MM.1S (cell line): ENCODE measurements around the gene CPA2.

ENCODE experiments used
- DNase-seq: peaks from one replicate; pipeline ENCODE4 v3.0.0-alpha.2; 2015
- H2AFZ ChIP-seq: fragments of 300-600 bp; sonication (generic); 2 replicates; pipeline ENCODE4 v1.6.0; 2016; ENCODE audit warnings: antibody characterized with exemption, low read length
- H3F3A ChIP-seq: fragments of 300-600 bp; sonication (generic); 2 replicates; pipeline ENCODE4 v1.6.1; 2016; ENCODE audit warnings: mild to moderate bottlenecking, antibody characterized with exemption, low read length, moderate library complexity, mixed read lengths; ENCODE audit not compliant: insufficient read depth
- H3K27ac ChIP-seq: fragments of 300-600 bp; sonication (generic); 2 replicates; pipeline ENCODE4 v1.5.1; 2016; ENCODE audit warnings: mild to moderate bottlenecking, low read length
- H3K27me3 ChIP-seq: fragments of 300-600 bp; sonication (generic); replicated peaks from 2 replicates; pipeline ENCODE4 v1.6.0; 2016; ENCODE audit warnings: low read length; ENCODE audit not compliant: insufficient read depth
- H3K36me3 ChIP-seq: fragments of 300-600 bp; sonication (generic); replicated peaks from 2 replicates; pipeline ENCODE4 v1.6.1; 2016; ENCODE audit warnings: mild to moderate bottlenecking, low read length, mixed read lengths; ENCODE audit not compliant: insufficient read depth
- H3K4me1 ChIP-seq: fragments of 300-600 bp; sonication (generic); 2 replicates; pipeline ENCODE4 v1.6.1; 2016; ENCODE audit warnings: low read length, mixed read lengths
- H3K4me2 ChIP-seq: fragments of 300-600 bp; sonication (generic); 2 replicates; pipeline ENCODE4 v1.6.0; 2016; ENCODE audit warnings: low read depth, low read length
- H3K4me3 ChIP-seq: fragments of 300-600 bp; sonication (generic); 2 replicates; pipeline ENCODE4 v1.5.1; 2016; ENCODE audit warnings: low read length, mixed read lengths
- H3K79me2 ChIP-seq: fragments of 300-600 bp; sonication (generic); 2 replicates; pipeline ENCODE4 v1.6.1; 2016; ENCODE audit warnings: mixed run types, low read length, mixed read lengths
- H3K9ac ChIP-seq: fragments of 300-600 bp; sonication (generic); 2 replicates; pipeline ENCODE4 v1.6.1; 2016; ENCODE audit warnings: low read length, mixed read lengths
- H3K9me2 ChIP-seq: fragments of 300-600 bp; sonication (generic); replicated peaks from 2 replicates; pipeline ENCODE4 v1.6.1; 2016; ENCODE audit warnings: mild to moderate bottlenecking, low read length, mixed read lengths; ENCODE audit not compliant: insufficient read depth
- H3K9me3 ChIP-seq: fragments of 300-600 bp; sonication (generic); replicated peaks from 2 replicates; pipeline ENCODE4 v1.6.1; 2016; ENCODE audit warnings: mild to moderate bottlenecking, low read length, mixed read lengths; ENCODE audit not compliant: insufficient read depth
- H4K20me1 ChIP-seq: fragments of 300-600 bp; sonication (generic); 2 replicates; pipeline ENCODE4 v1.6.1; 2016; ENCODE audit warnings: mild to moderate bottlenecking, low read length, moderate library complexity, mixed read lengths; ENCODE audit not compliant: insufficient read depth
- EZH2 ChIP-seq: fragments of 300-600 bp; sonication (generic); optimal IDR thresholded peaks from 2 replicates; pipeline ENCODE3; 2017; ENCODE audit warnings: low read depth, mild to moderate bottlenecking, antibody characterized with exemption, low read length, mixed read lengths
- EZH2phosphoT487 ChIP-seq: fragments of 300-600 bp; sonication (generic); IDR thresholded peaks from 2 replicates; pipeline ENCODE4 v1.6.1; 2018; ENCODE audit warnings: antibody characterized with exemption, low read length
- TF ChIP-seq, protein P1 (sequence below): fragments of 300-600 bp; sonication (generic); IDR thresholded peaks from 2 replicates; pipeline ENCODE4 v1.5.1; 2016; ENCODE audit warnings: antibody characterized with exemption, low read length, mixed read lengths

The CPA2 gene

DNA sequence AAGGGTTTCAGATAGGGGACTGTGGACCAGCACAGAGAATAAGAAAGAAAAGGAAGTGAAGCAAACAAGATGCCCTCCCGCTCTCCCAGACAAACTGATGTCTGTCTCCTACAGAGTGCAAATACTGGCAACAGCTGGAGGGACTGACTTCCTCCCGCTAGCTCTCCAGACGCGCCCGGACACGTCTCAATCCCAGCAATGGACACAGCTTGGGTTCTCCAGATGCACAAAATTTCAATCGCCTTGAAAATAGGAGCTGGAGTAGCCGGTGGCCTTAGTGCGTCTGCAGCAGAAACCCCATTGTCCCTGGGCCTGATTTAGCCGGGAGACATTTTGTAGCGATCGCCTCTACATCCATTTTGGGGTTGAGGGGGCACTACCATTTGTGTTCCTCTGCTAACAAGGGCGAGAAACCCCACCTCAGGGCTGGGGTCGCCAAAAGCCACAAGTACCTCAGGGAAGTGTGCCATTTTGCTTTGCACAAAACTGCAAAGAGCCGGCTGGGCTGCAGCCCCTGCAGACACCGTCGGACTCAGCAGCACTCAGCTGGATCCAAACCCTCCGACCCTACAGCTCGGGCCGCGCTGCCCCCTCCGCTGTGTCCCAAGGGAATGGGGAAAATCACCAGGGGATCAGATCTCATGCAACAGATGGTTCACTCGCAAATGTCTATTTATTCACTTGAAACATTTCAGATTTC is 5.9 kb downstream of the CPA2 start:
- Histone ChIP-seq H3K27me3 (no peaks in the 10 kb centered on the region), H3F3A (no peaks in the 10 kb centered on the region), H4K20me1 (no peaks in the 10 kb centered on the region), H3K9me2 (no peaks in the 10 kb centered on the region), H3K4me1 (peaks cover 13% of the 10 kb centered on the region), H3K79me2 (no peaks in the 10 kb centered on the region), H2AFZ (no peak overlapping the region), H3K9ac (no peak overlapping the region), H3K9me3 (no peaks in the 10 kb centered on the region), H3K4me2 (no peak overlapping the region), H3K4me3 (no peak overlapping the region), H3K36me3 (no peaks in the 10 kb centered on the region), H3K27ac (no peak overlapping the region)
- no peak for DNase-seq
- TF ChIP-seq EZH2 (no peak), EZH2phosphoT487 (no peak)
- TF ChIP-seq, protein P1, sequence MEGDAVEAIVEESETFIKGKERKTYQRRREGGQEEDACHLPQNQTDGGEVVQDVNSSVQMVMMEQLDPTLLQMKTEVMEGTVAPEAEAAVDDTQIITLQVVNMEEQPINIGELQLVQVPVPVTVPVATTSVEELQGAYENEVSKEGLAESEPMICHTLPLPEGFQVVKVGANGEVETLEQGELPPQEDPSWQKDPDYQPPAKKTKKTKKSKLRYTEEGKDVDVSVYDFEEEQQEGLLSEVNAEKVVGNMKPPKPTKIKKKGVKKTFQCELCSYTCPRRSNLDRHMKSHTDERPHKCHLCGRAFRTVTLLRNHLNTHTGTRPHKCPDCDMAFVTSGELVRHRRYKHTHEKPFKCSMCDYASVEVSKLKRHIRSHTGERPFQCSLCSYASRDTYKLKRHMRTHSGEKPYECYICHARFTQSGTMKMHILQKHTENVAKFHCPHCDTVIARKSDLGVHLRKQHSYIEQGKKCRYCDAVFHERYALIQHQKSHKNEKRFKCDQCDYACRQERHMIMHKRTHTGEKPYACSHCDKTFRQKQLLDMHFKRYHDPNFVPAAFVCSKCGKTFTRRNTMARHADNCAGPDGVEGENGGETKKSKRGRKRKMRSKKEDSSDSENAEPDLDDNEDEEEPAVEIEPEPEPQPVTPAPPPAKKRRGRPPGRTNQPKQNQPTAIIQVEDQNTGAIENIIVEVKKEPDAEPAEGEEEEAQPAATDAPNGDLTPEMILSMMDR = no peak

DNA sequence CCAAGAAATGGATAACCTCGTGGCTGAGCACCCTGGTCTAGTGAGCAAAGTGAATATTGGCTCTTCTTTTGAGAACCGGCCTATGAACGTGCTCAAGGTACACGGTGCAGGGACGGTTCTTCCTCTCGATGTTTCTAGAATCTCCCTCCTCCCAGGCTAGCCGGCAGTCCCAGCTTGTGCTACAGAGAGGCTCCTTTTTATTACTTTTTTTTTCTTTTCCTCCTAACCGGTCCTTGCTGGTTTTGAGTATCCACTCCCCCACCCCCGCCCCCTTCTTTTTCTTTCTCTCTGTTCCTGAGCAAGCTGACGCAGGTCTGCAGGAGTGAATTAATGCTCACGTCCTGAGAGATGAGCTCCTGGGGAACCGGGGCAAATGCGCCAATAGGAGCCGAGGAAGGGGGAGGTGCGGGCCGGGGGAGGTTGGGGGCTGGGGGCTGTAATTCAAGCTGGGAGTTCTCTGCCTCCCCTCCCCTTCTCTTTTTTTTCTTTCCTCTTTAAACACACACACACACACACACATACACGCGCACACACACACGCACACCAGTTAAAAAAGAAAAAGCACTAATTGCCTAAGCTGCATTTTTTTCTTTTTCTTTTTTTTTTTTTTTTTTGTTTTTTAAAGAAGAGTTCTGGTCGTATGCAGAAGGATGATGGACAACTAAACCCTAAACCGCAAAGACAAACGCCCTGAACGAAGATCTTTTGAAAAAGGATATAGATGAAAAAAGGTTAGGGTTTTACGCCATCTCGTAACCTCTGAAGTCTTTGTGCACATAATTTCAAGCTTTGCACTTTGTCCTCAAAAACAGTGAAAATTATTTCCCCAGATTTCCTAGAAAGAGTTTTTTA is 6.6 kb downstream of the CPA2 start:
- H3K9ac ChIP-seq = no peak overlapping the region
- DNase-seq = no peak
- no peak overlapping the region for H3K27ac ChIP-seq
- H3K4me2 ChIP-seq = no peak overlapping the region
- H3K4me1 ChIP-seq = peaks cover 8% of the 10 kb centered on the region
- H3K36me3 ChIP-seq = no peaks in the 10 kb centered on the region
- TF ChIP-seq, protein P1 = no peak
- no peak for TF ChIP-seq EZH2phosphoT487
- no peaks in the 10 kb centered on the region for H3F3A ChIP-seq
- no peaks in the 10 kb centered on the region for H3K9me2 ChIP-seq
- H3K4me3 ChIP-seq = no peak overlapping the region
- H2AFZ ChIP-seq = no peak overlapping the region
- no peaks in the 10 kb centered on the region for H3K9me3 ChIP-seq
- no peaks in the 10 kb centered on the region for H4K20me1 ChIP-seq
- no peaks in the 10 kb centered on the region for H3K79me2 ChIP-seq
- no peaks in the 10 kb centered on the region for H3K27me3 ChIP-seq

DNA sequence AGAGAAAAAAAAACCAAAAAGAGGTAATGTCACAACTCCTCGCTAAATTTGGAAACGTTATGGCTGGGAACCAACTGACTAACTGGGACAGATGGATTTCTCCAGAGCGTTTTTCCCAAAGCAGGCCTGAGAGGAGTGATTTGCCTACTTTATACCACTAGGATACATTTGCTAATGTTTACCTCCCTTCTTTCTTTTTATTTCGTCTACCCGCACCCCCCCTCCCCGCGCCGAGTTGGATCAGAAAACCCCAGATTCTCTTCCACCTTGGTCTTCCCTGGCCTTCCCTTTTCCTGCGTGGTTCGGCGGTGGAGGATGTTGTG is 7.2 kb downstream of the CPA2 start:
- Histone ChIP-seq H4K20me1 (no peaks in the 10 kb centered on the region), H3K4me3 (no peak overlapping the region), H3K9me3 (no peaks in the 10 kb centered on the region), H3K27me3 (no peaks in the 10 kb centered on the region), H3K79me2 (no peaks in the 10 kb centered on the region), H3F3A (no peaks in the 10 kb centered on the region), H3K4me2 (no peak overlapping the region), H3K9ac (no peak overlapping the region), H2AFZ (no peak overlapping the region), H3K27ac (no peak overlapping the region), H3K9me2 (no peaks in the 10 kb centered on the region), H3K4me1 (peaks cover 2% of the 10 kb centered on the region; the same call in 1 of the 2 replicates), H3K36me3 (no peaks in the 10 kb centered on the region)
- no peak for DNase-seq
- TF ChIP-seq EZH2 (no peak), EZH2phosphoT487 (no peak)
- TF ChIP-seq, protein P1 = no peak
